NCI-H345 (cell line): ENCODE measurements around the gene PAXIP1.
"Not testable (repeated sequence)": the region's sequence is repeated elsewhere in the genome, so short reads cannot be mapped to it uniquely, and the experiment has no call there.

ENCODE experiments used
- DNase-seq: peaks from one replicate; lab custom pipeline; 2025; lab: John Stamatoyannopoulos, UW

Gene PAXIP1

DNA sequence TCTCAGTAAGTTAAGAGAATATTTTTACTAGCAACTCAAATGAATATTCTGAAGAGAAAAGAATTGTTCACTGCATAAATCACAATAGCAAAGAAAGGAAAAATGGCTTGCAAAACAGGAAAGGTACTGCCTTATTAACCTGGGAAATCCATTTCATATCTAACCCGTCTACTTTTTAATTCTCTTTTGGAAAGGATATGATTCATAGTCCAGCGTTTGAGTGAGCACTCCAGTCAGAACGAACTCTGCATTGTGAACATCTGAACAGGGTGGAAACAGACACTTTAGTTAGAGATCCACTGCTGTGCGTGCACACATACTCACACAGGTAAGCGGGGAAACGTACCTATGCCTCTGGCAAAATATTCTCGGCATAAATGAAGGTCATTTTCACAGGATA lies 56.8 kb downstream of the PAXIP1 start:
- DNase-seq: no peak

DNA sequence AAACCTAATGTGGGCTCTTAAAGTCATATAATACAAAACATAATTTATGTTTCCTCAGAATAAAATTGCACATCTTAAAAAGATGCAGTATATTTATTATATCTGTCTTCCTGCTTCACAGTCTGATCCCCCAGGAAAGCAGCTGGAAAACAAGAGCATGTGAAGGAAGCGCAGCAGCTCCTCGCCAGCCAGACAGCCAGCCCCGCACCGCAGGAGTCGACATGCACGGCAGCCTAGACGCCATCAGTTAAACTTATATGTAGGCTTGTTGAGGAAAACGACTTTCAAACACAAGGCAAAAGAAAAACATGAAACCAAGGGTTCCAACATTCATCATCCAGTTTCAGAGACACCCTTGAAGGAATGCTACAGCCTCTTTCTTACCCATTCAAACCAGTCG lies 59.0 kb downstream of the PAXIP1 start:
- DNase-seq: no peak

- DNase-seq: no peak
Measured at GRCh38 chr7:154942691-154943090, 60.2 kb downstream of the PAXIP1 start.

DNA sequence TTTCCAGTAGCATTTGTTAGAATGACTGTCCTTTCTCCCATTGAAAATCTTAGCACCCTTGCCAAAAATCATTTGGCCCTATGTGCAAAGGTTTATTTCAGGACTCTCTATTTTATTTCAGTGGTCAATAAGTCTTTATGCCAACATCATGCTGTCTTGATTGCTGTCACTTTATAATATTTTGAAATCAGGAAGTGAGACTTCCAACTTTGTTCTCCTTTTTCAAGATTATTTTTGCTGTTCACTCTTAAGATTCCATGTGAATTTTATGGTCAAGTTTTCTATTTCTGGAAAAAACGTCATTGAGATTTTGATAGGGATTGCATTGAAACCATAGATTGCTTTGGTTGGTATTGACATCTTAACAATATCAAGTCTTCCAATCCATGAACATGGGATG lies 65.1 kb downstream of the PAXIP1 start:
- DNase-seq: no peak

DNA sequence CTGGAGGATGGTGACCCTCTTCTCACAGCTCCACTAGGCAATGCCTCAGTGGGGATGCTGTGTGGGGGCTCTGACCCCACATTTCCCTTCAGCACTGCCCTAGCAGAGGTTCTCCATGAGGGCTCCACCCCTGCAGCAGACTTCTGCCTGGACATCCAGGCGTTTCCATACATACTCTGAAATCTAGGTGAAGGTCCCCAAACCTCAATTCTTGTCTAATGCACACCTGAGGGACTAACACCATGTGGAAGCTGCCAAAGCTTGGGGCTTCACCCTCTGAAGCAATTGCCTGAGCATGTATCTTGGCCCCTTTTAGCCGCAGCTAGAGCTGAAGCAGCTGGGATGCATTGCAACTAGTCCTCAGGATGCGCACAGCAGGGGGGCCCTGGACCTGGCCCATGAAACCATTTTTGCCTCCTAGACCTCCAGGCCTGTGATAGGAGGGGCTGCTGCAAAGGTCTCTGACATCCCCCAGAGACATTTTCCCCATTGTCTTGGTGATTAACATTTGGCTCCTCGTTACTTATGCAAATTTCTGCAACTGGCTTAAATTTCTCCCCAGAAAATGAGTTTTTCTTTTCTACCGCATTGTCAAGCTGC lies 68.5 kb downstream of the PAXIP1 start:
- DNase-seq: not testable (repeated sequence)

- no peak for DNase-seq
Measured at GRCh38 chr7:154931906-154932305, 71.0 kb downstream of the PAXIP1 start.

DNA sequence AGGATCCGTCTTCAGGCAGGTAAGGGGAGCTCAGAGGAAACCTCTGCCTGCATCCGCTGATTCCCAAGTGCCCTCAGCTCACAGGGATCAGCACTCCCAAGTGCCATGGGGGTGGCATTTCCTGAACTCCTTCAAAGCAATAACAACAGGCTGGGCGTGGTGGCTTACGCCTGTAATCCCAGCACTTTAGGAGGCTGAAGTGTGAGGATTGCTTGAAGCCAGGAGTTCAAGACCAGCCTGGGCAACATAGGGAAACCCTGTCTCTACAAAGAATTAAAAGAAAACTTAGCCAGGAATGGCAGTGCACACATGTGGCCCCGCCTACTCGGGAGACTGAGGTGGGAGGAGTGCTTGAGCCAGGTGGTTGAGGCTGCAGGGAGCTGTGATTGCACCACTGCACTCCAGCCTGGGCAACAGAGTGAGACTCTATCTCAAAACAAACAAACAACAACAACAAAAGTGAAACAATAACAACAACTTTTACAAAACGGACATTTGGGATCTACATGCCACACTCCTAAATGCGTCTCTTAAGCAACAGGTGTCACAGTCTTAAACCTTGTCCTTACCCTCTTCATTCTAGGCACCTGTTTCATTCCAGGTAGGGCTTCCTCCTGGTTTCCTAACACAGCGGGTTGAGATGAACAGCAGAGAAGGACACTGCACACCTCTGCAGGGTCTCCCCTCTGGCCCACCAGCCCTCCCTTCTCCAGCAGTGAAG lies 73.8 kb downstream of the PAXIP1 start:
- DNase-seq: no peak

- no peak for DNase-seq
Measured at GRCh38 chr7:154928136-154929005, 74.6 kb downstream of the PAXIP1 start.

- peak; percentile 78 for DNase-seq
Measured at GRCh38 chr7:154927624-154928125, 75.2 kb downstream of the PAXIP1 start.

- DNase-seq: not testable (repeated sequence)
Measured at GRCh38 chr7:154922472-154922871, 80.5 kb downstream of the PAXIP1 start.

- DNase-seq: no peak
Measured at GRCh38 chr7:154919344-154920225, 83.3 kb downstream of the PAXIP1 start.

DNA sequence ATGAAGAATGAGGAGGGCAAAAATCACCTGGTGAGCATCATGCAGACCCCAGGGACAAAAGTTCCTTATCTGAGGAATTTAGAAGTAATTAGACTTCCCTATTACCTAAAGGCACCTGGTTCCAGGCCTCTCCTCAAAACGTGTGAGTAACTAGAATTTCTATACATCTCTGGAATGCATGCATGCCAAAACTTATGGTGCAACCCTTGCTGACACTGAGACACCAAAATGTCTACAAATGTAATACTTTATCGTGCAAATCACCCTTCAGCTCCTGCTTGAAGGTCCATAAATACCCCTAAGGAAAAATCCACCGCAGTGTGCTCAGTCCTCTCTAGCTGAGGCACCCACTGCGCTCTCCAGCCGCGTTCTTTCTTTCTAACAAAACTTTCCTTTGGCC lies 84.2 kb downstream of the PAXIP1 start:
- DNase-seq: no peak

DNA sequence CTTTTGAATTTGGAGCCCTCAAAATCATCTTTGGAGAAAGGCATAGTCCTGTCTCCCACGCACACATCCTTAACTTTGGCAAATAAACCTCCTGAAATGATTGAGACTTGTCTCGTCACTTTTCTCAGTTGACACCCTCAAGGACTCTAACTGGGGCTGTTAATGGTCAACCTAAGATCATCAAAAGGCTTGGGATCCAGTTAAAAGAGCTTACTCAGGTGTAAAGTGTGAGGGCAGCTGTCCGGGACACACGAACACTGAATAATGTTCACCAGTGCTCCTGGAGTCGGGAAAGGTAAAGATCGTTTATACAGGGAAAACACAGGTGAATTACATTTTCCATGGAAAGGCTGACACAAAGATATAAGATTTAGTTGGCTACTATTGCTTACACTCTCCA lies 84.7 kb downstream of the PAXIP1 start:
- DNase-seq: no peak

DNA sequence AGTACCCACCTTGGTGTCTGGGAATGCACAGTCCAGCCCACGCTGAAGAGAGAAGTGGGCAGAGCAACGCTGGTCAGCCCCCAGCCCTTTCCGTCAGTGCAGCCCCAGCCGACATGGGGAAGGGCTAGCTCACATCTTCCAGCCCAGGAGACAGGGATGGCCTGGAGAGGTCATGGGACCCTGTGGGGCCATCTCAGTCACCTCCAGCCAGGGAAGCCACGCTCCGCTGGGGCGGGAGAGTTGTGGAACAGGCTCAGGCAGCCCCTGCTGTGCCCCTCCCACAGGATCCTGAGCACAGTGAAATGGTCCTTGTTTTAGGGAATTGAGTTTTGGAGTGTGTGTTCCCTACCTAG lies 85.1 kb downstream of the PAXIP1 start:
- no peak for DNase-seq

DNA sequence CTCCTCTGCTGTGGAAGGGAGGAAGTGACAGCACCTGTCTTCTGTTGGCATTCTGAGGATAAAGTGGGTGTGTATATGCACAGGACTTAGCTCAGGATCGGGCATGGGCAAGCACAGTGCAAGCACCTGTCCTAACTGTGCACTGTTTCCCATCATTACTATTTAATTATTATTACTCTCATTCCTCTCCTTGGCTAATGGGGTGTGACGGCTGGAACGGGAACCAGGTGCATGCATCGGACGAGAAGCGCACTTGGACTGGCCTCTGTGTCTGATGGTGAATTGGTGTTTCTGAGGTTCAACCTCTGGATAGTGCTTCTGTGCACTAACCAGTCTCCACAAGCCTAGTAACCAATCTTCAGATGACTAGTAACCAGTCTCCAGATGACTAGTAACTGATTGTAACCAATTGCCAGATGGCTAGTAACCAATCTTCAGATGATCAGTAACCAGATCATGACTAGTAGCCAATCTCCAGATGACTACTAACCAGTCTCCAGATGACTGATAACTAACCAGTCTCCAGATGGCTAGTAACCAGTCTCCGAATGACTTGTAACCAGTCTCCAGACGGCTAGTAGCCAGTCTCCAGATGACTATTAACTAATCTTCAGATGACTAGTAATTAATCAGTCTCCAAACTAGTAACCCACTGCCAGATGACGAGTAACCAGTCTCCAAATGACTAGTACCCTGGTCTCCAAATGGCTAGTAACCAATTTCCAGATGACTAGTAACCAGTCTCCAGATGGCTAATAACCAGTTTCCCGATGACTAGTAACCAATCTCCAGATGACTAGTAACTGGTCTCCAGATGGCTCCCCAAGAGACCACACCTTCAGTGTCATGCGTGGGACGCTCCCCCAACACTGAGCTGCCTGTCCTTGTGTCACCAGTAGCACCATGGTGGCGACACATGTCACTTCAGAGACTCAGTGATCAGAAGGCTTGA lies 85.8 kb downstream of the PAXIP1 start:
- DNase-seq: no peak

GRCh38 chr7:154916381-154916780 lies 86.5 kb downstream of the PAXIP1 start:
- DNase-seq: no peak

GRCh38 chr7:154915600-154915999 lies 87.3 kb downstream of the PAXIP1 start:
- no peak for DNase-seq

DNA sequence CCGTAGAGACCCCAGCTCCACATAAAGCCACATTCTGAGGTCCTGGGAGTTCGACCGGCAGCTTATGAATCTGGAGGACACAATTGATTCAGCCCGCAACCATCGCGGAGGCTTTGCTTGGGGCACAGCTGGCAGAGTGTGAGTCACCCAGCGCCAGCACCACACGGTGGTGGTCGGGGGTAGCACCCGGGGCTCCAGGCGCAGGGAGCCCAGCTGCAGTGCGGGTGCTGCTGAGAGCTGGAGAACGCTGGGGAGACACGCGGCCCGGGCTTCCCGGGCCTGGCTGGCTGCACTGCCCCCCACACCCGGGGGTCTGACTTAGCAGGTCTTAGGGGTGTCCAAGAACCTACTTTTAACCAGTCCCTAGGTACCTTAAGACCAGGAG lies 87.9 kb downstream of the PAXIP1 start:
- DNase-seq: no peak

DNA sequence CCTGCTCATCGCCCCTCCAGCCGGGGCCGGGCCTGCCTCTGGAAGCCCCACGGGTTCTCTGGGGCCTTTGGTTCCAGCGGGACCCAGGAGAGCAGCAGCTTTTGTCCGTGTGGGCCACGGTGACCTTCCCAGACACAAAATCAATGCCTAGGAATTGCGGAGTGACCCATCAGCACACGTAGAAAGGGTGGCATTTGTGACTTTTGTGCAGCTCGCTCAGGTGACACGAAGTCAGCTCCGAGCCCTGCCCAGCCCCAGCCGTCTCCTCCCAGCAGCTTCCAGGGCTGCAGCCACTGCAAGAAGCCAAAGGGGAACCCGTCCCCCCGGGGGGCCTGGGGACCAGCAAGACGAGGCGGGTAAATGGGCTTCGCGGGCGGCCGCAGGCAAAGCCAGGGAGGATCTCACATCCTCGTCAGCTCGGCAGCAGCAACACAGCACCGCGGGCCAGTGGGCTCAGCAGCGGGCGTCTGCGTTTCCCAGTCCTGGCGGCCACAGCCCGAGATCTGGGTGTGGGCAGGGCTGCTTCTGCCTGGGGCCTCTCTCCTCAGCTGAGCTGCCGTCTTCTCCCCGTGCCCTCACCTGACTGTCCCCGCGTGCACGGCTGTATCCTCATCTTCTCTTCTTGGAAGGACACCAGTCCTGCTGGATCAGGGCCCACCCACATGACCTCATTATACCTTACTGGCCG lies 88.5 kb downstream of the PAXIP1 start:
- DNase-seq: no peak

DNA sequence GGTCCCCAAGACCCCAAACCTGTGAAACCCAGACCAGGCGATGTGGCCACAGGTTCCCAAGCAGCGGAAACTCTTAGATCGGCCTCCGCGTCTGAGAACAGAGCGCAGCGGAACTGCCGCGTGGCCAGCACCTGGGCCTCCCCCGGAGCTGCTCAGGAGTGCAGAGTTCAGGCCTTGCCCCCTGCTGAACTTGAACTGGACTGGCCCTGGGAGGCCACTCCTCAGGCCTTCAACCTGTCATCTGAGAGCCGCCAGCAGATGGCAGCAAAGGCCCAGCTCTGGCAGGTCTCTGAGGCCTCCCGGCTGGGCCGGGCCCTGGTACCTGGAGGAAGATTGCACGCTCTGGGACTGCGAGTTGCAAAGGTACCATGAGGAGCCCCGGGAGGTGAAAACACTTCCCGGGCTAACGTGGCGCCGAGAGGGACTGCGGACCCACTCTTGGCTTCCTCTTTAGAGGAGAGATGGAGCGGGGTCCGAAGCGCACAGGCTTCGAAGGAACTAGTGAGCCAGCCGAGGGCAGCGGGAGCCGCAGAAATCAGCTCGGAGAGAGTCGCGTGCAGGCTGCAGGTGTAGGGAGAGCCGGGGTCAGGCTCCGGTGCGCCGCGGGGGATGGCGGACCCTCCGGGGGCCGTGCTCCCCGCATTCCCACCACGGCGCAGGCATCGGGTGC lies 89.2 kb downstream of the PAXIP1 start:
- peak; percentile 78 for DNase-seq
